GM10248 (cell line): Measurements from ENCODE around the gene CHRM5.
"Not testable (repeated sequence)": the region's sequence is repeated elsewhere in the genome, so short reads cannot be mapped to it uniquely, and the experiment has no call there.

Source experiments
- CTCF ChIA-PET: fragments of 300-600 bp; sonication (Branson Sonifier 250); formaldehyde crosslinking; extraction: SDS; loops from one replicate; lab custom pipeline; 2021; ENCODE audit warnings: antibody characterized with exemption; lab: Yijun Ruan, JAX
- POLR2A ChIA-PET: fragments of 350-650 bp; sonication (Branson Sonifier 250); formaldehyde crosslinking; extraction: SDS; loops from one replicate; lab custom pipeline; 2020; ENCODE audit warnings: antibody characterized with exemption; lab: Yijun Ruan, JAX
- DNase-seq: peaks from one replicate; pipeline ENCODE4 v3.0.0; 2012; ENCODE audit errors: extremely low spot score
- CTCF ChIP-seq: IDR thresholded peaks from 2 replicates; pipeline ENCODE4 v1.5.1; 2012; ENCODE audit warnings: mild to moderate bottlenecking, low read depth; ENCODE audit errors: extremely low read depth, missing control alignments, control extremely low read depth

Gene CHRM5

GRCh38 chr15:33982516-33982915 is 14.2 kb downstream of the CHRM5 start:
- TF ChIP-seq CTCF = no peak
- no peak for DNase-seq
- ChIA-PET POLR2A (no interaction called here), CTCF (interaction anchor here (1.0 kb wide), 1 partner anchor 9 kb away, joined by 3 read pairs; no protein-coding TSS in a partner anchor)

- ChIA-PET CTCF (interaction anchor here (0.7 to 2.3 kb wide), 7 partner anchors 8 to 247 kb away, joined by 3 to 7 read pairs (median 4); partner anchors contain the start of gene CHRM5), POLR2A (no interaction called here)
- DNase-seq = no peak
- no peak for TF ChIP-seq CTCF
These were observed 17.0 kb downstream of the CHRM5 start for GRCh38 chr15:33985287-33985686.

GRCh38 chr15:33985751-33986150 is 17.5 kb downstream of the CHRM5 start:
- CTCF ChIA-PET = interaction anchor here (0.7 to 2.3 kb wide), 5 partner anchors 8 to 247 kb away, joined by 3 to 7 read pairs (median 4); partner anchors contain the start of gene CHRM5
- TF ChIP-seq CTCF = no peak
- DNase-seq = no peak
- POLR2A ChIA-PET = no interaction called here

GRCh38 chr15:33987444-33987843 is 19.1 kb downstream of the CHRM5 start:
- no peak for TF ChIP-seq CTCF
- ChIA-PET POLR2A (no interaction called here), CTCF (no interaction called here)
- DNase-seq = no peak

GRCh38 chr15:33988384-33988783 is 20.1 kb downstream of the CHRM5 start:
- CTCF ChIA-PET = no interaction called here
- POLR2A ChIA-PET = no interaction called here

GRCh38 chr15:33994005-33994615 is 25.8 kb downstream of the CHRM5 start:
- no peak for DNase-seq
- CTCF ChIA-PET = interaction anchor here (0.7 to 3.5 kb wide), 9 partner anchors 9 to 259 kb away, joined by 3 to 13 read pairs (median 3); partner anchors contain the start of gene CHRM5
- POLR2A ChIA-PET = no interaction called here
- peak; percentile 58 for TF ChIP-seq CTCF

More at GRCh38 chr15:33988384-33988783, 20.1 kb downstream of the CHRM5 start:
- TF ChIP-seq CTCF = no peak
- DNase-seq = no peak

- CTCF ChIA-PET = interaction anchor here (1.0 to 3.5 kb wide), 2 partner anchors 257 to 261 kb away, joined by 3 to 13 read pairs; no protein-coding TSS in a partner anchor
- DNase-seq, POLR2A ChIA-PET: not testable (repeated sequence)
These were observed 27.4 kb downstream of the CHRM5 start for GRCh38 chr15:33995666-33996065.
